KMS-11 (cell line): ENCODE results near the gene ADGRB3.
"Not testable (repeated sequence)": the region's sequence is repeated elsewhere in the genome, so short reads cannot be mapped to it uniquely, and the experiment has no call there.

Experiments used
- H2AFZ ChIP-seq: fragments of 200-600 bp; sonication (generic); 2 replicates; pipeline ENCODE4 v1.6.1; 2016; ENCODE audit warnings: antibody characterized with exemption, mixed run types, low read depth
- H3K27ac ChIP-seq: fragments of 200-600 bp; sonication (generic); 2 replicates; pipeline ENCODE4 v1.6.1; 2016; ENCODE audit warnings: mild to moderate bottlenecking, mixed run types
- H3K27me3 ChIP-seq: fragments of 200-600 bp; sonication (generic); 2 replicates; pipeline ENCODE4 v1.6.1; 2017; ENCODE audit warnings: mild to moderate bottlenecking, low read depth, mixed run types, moderate library complexity; ENCODE audit not compliant: insufficient read depth
- H3K36me3 ChIP-seq: fragments of 200-600 bp; sonication (generic); 2 replicates; pipeline ENCODE4 v1.6.1; 2017; ENCODE audit warnings: mild to moderate bottlenecking, mixed run types; ENCODE audit not compliant: insufficient read depth
- H3K4me1 ChIP-seq: fragments of 200-600 bp; sonication (generic); 2 replicates; pipeline ENCODE4 v1.6.1; 2016; ENCODE audit warnings: mild to moderate bottlenecking, low read depth, mixed run types; ENCODE audit not compliant: poor library complexity, severe bottlenecking
- H3K4me2 ChIP-seq: fragments of 200-600 bp; sonication (generic); 2 replicates; pipeline ENCODE4 v1.7.0; 2016; ENCODE audit warnings: mild to moderate bottlenecking, mixed run types
- H3K4me3 ChIP-seq: fragments of 200-600 bp; sonication (generic); IDR thresholded peaks from 2 replicates; pipeline ENCODE4 v1.6.1; 2017; ENCODE audit warnings: low read depth, low read length, mixed read lengths; ENCODE audit not compliant: insufficient read depth
- H3K79me2 ChIP-seq: fragments of 200-600 bp; sonication (generic); 2 replicates; pipeline ENCODE4 v1.6.1; 2016; ENCODE audit warnings: low read depth, mixed run types; ENCODE audit not compliant: insufficient read depth
- H3K9ac ChIP-seq: fragments of 200-600 bp; sonication (generic); 2 replicates; pipeline ENCODE4 v1.6.1; 2016; ENCODE audit warnings: mild to moderate bottlenecking, mixed run types
- H4K20me1 ChIP-seq: fragments of 200-600 bp; sonication (generic); 2 replicates; pipeline ENCODE4 v1.6.1; 2016; ENCODE audit warnings: mild to moderate bottlenecking, mixed run types; ENCODE audit not compliant: insufficient read depth
- TF ChIP-seq, protein P1 (sequence below): fragments of 200-600 bp; sonication (generic); conservative IDR thresholded peaks from 2 replicates; pipeline ENCODE4 v1.6.1; 2017; ENCODE audit warnings: low read depth, mild to moderate bottlenecking, antibody characterized with exemption, low read length, moderate library complexity, mixed read lengths

ADGRB3 gene

DNA sequence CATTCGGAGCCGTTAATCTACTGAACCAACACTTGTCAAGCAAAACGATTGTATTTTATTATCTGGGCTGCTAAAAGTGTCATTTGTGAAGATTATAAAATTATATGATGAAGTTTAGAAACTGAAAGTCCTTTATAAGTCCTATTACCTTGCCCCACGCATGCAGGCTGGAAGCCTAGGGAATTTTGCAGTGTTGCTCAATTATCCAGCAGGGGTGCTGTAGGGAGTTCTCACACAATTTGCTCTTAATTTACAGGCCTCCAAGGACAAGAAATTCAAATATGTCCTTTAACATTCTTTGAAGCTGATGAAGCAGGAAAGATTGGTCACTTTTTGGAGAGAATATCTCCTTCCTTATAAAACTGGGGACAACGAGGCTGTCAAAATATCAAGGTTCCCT, 792.8 kb downstream of the ADGRB3 start:
- no peaks in the 10 kb centered on the region for H3K36me3 ChIP-seq
- H2AFZ ChIP-seq = no peak overlapping the region
- no peaks in the 10 kb centered on the region for H4K20me1 ChIP-seq
- H3K9ac ChIP-seq = no peak overlapping the region
- no peaks in the 10 kb centered on the region for H3K79me2 ChIP-seq
- H3K4me2 ChIP-seq = no peak overlapping the region
- TF ChIP-seq, protein P1, sequence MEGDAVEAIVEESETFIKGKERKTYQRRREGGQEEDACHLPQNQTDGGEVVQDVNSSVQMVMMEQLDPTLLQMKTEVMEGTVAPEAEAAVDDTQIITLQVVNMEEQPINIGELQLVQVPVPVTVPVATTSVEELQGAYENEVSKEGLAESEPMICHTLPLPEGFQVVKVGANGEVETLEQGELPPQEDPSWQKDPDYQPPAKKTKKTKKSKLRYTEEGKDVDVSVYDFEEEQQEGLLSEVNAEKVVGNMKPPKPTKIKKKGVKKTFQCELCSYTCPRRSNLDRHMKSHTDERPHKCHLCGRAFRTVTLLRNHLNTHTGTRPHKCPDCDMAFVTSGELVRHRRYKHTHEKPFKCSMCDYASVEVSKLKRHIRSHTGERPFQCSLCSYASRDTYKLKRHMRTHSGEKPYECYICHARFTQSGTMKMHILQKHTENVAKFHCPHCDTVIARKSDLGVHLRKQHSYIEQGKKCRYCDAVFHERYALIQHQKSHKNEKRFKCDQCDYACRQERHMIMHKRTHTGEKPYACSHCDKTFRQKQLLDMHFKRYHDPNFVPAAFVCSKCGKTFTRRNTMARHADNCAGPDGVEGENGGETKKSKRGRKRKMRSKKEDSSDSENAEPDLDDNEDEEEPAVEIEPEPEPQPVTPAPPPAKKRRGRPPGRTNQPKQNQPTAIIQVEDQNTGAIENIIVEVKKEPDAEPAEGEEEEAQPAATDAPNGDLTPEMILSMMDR = no peak
- no peaks in the 10 kb centered on the region for H3K27me3 ChIP-seq
- H3K27ac ChIP-seq = no peak overlapping the region
- no peak overlapping the region for H3K4me3 ChIP-seq
- no peaks in the 10 kb centered on the region for H3K4me1 ChIP-seq

DNA sequence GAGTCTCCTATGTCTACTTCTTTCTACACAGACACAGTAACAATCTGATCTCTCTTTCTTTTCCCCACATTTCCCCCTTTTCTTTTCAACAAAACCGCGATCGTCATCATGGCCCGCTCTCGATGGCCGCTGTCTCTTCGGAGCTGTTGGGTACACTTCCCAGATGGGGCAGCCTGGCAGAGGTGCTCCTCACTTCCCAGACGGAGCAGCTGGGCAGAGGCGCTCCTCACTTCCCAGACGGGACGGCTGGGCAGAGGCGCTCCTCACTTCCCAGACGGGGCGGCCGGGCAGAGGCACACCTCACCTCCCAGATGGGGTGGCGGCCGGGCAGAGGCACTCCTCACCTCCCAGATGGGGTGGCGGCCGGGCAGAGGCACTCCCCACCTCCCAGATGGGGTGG, 797.1 kb downstream of the ADGRB3 start:
- not testable (repeated sequence) for H4K20me1 ChIP-seq, H3K4me1 ChIP-seq, H3K4me3 ChIP-seq, H3K4me2 ChIP-seq, H3K9ac ChIP-seq, H3K27ac ChIP-seq, H3K79me2 ChIP-seq, H3K27me3 ChIP-seq, H2AFZ ChIP-seq, H3K36me3 ChIP-seq

DNA sequence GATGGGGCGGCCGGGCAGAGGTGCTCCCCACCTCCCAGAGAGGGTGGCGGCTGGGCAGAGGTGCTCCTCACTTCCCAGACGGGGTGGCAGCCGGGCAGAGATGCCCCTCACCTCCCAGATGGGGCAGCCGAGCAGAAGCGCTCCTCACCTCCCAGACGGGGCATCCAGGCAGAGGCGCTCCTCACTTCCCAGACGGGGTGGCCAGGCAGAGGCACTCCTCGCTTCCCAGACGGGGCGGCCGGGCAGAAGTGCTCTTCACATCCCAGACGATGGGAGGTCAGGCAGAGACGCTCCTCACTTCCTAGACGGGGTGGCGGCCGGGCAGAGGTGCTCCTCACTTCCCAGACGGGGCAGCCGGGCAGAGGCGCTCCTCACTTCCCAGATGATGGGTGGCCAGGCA, 798.0 kb downstream of the ADGRB3 start:
- not testable (repeated sequence) for H3K4me3 ChIP-seq, H3K4me2 ChIP-seq, H3K4me1 ChIP-seq, H3K27me3 ChIP-seq, H3K36me3 ChIP-seq, H3K79me2 ChIP-seq, H4K20me1 ChIP-seq, H3K27ac ChIP-seq, H3K9ac ChIP-seq, H2AFZ ChIP-seq

DNA sequence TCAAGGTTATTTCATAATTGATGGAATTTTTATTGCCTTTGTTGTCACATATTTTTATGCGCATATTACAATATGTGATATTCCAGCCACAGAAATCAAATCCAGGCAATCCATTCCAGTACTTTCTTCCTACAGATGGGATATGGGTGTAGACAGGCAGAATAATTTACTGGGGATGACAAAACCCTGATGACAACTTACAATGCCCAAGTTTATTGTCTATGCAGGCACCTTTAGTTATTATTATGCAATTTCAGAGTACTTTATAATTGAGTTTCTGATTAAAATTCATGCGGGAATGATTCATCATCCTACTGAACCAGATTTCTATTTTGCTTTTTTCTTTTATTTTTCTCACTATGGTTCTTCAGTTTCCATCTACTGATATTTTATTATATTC, 803.0 kb downstream of the ADGRB3 start:
- Histone ChIP-seq H2AFZ (no peak overlapping the region), H3K9ac (no peak overlapping the region), H3K27me3 (no peaks in the 10 kb centered on the region), H3K4me1 (no peaks in the 10 kb centered on the region), H3K79me2 (no peaks in the 10 kb centered on the region), H3K36me3 (no peaks in the 10 kb centered on the region), H4K20me1 (no peaks in the 10 kb centered on the region), H3K4me3 (no peak overlapping the region), H3K4me2 (no peak overlapping the region), H3K27ac (no peak overlapping the region)
- TF ChIP-seq, protein P1 = no peak
